WTC11 (cell line): ENCODE measurements around the gene MAN1B1. TPM values are rescaled to one million over a fixed set of nuclear protein-coding genes. Genes with fewer than 3 reads are reported as not detected.
A peak's percentile ranks its signal among the peaks of the same experiment; 100 is the strongest.

ENCODE experiments used
- ATAC-seq: fragments of 200-7000 bp; cut with Tn5 transposase; 2 replicates; pipeline ENCODE4 v1.10.0; 2021; ENCODE audit warnings: mild to moderate bottlenecking, moderate library complexity
- CTCF ChIA-PET: fragments of 300-600 bp; sonication (Branson Sonifier 250); formaldehyde crosslinking; loops from one replicate; lab custom pipeline; 2021; ENCODE audit warnings: antibody characterized with exemption; lab: Charles Lee
- POLR2A ChIA-PET: fragments of 350-600 bp; sonication (Branson Sonifier 250); formaldehyde crosslinking; loops from one replicate; lab custom pipeline; 2021; ENCODE audit warnings: antibody characterized with exemption; lab: Charles Lee
- DNase-seq: peaks from one replicate; pipeline ENCODE4 v3.0.0; 2021; ENCODE audit warnings: low spot score
- H3K27ac Mint-ChIP-seq: 2 replicates; pipeline ENCODE4 v1.8.0; 2021; ENCODE audit warnings: mixed read lengths
- H3K27me3 Mint-ChIP-seq: 2 replicates; pipeline ENCODE4 v1.8.0; 2021; ENCODE audit warnings: low read depth, mild to moderate bottlenecking, moderate library complexity, mixed read lengths
- H3K36me3 Mint-ChIP-seq: 2 replicates; pipeline ENCODE4 v1.8.0; 2021; ENCODE audit warnings: mixed read lengths
- H3K4me1 Mint-ChIP-seq: 2 replicates; pipeline ENCODE4 v1.8.0; 2022; ENCODE audit warnings: mixed read lengths
- H3K4me3 Mint-ChIP-seq: 2 replicates; pipeline ENCODE4 v1.8.0; 2021; ENCODE audit warnings: mild to moderate bottlenecking, moderate library complexity, mixed read lengths
- H3K9me3 Mint-ChIP-seq: 2 replicates; pipeline ENCODE4 v1.8.0; 2021; ENCODE audit warnings: mixed read lengths
- ATF2 ChIP-seq: sonication (generic); formaldehyde crosslinking; IDR thresholded peaks from 2 replicates; pipeline ENCODE4 v1.8.1; 2022; ENCODE audit warnings: low read depth, missing genetic modification reagents, borderline replicate concordance
- ATF6 ChIP-seq: sonication (generic); formaldehyde crosslinking; IDR thresholded peaks from 2 replicates; pipeline ENCODE4 v1.8.1; 2023; ENCODE audit warnings: mild to moderate bottlenecking, missing genetic modification reagents
- E2F4 ChIP-seq: sonication (generic); formaldehyde crosslinking; IDR thresholded peaks from 2 replicates; pipeline ENCODE4 v1.8.1; 2022; ENCODE audit warnings: low read depth, mild to moderate bottlenecking, moderate library complexity, missing genetic modification reagents, borderline replicate concordance
- ESRRA ChIP-seq: sonication (generic); formaldehyde crosslinking; IDR thresholded peaks from 2 replicates; pipeline ENCODE4 v1.8.1; 2022; ENCODE audit warnings: mild to moderate bottlenecking, missing genetic modification reagents, borderline replicate concordance
- FOXK1 ChIP-seq: sonication (generic); formaldehyde crosslinking; IDR thresholded peaks from 2 replicates; pipeline ENCODE4 v1.8.0; 2022; ENCODE audit warnings: mild to moderate bottlenecking, moderate library complexity, missing genetic modification reagents
- GTF2I ChIP-seq: fragments of 250-450 bp; sonication (Bioruptor Pico); conservative IDR thresholded peaks from 2 replicates; pipeline ENCODE4 v1.4.0; 2021; ENCODE audit warnings: mild to moderate bottlenecking
- MAX ChIP-seq: sonication (generic); formaldehyde crosslinking; IDR thresholded peaks from 2 replicates; pipeline ENCODE4 v1.8.0; 2022; ENCODE audit warnings: mild to moderate bottlenecking, missing genetic modification reagents
- NFATC4 ChIP-seq: fragments of 250-450 bp; sonication (Bioruptor Pico); IDR thresholded peaks from 2 replicates; pipeline ENCODE4 v1.9.0; 2021; ENCODE audit warnings: mild to moderate bottlenecking
- NFE2L1 ChIP-seq: sonication (generic); formaldehyde crosslinking; IDR thresholded peaks from 2 replicates; pipeline ENCODE4 v1.8.1; 2023; ENCODE audit warnings: missing genetic modification reagents
- NR1H2 ChIP-seq: sonication (generic); formaldehyde crosslinking; IDR thresholded peaks from 2 replicates; pipeline ENCODE4 v1.9.0; 2021; ENCODE audit warnings: mild to moderate bottlenecking, moderate library complexity, missing genetic modification reagents
- NR3C1 ChIP-seq: sonication (generic); formaldehyde crosslinking; conservative IDR thresholded peaks from 2 replicates; pipeline ENCODE4 v1.8.1; 2023; ENCODE audit warnings: low read depth, mild to moderate bottlenecking, missing genetic modification reagents
- SMAD3 ChIP-seq: sonication (generic); formaldehyde crosslinking; IDR thresholded peaks from 2 replicates; pipeline ENCODE4 v1.8.0; 2022; ENCODE audit warnings: missing genetic modification reagents, mild to moderate bottlenecking, borderline replicate concordance
- ZBTB43 ChIP-seq: sonication (generic); formaldehyde crosslinking; IDR thresholded peaks from 2 replicates; pipeline ENCODE4 v1.8.1; 2023; ENCODE audit warnings: mild to moderate bottlenecking, missing genetic modification reagents
- ZNF423 ChIP-seq: fragments of 250-450 bp; sonication (Bioruptor Pico); IDR thresholded peaks from 2 replicates; pipeline ENCODE4 v2.1.2; 2022; ENCODE audit warnings: mild to moderate bottlenecking, moderate library complexity
- ZNF425 ChIP-seq: fragments of 250-450 bp; sonication (Bioruptor Pico); conservative IDR thresholded peaks from 2 replicates; pipeline ENCODE4 v1.9.0; 2021; ENCODE audit warnings: mild to moderate bottlenecking
- ZNF512 ChIP-seq: sonication (generic); formaldehyde crosslinking; IDR thresholded peaks from 2 replicates; pipeline ENCODE4 v1.8.1; 2022; ENCODE audit warnings: missing genetic modification reagents, borderline replicate concordance
- ZNF532 ChIP-seq: fragments of 250-450 bp; sonication (Bioruptor Pico); IDR thresholded peaks from 2 replicates; pipeline ENCODE4 v1.9.0; 2021; ENCODE audit warnings: mild to moderate bottlenecking, borderline replicate concordance
- total RNA-seq: library from RNA; stranded (reverse); gene quantifications from 3 replicates; pipeline ENCODE4 v1.2.3, GENCODE V29; 2021

Gene MAN1B1
- total RNA-seq, 1 experiment from 2014 or later, result 57.1 TPM

- no peak for TF ChIP-seq ZBTB43 (CRISPR knock-in tag)
- no peak for TF ChIP-seq E2F4 (CRISPR knock-in tag)
- TF ChIP-seq ESRRA (CRISPR knock-in tag), result no peak
- TF ChIP-seq FOXK1 (CRISPR knock-in tag), result no peak
- no peak for TF ChIP-seq SMAD3
- TF ChIP-seq GTF2I (CRISPR knock-in tag), result no peak
- TF ChIP-seq ZNF423 (CRISPR knock-in tag), result no peak
Observed at GRCh38 chr9:137128862-137129455, 42.2 kb downstream of the MAN1B1 start (continued).

GRCh38 chr9:137129456-137130175 is 42.8 kb downstream of the MAN1B1 start:
- ATAC-seq, result peak; percentile 96
- no peaks in the 10 kb centered on the region for H3K9me3 Mint-ChIP-seq
- no peak for TF ChIP-seq E2F4 (CRISPR knock-in tag)
- no peak for TF ChIP-seq NR1H2 (CRISPR knock-in tag)
- TF ChIP-seq ATF6 (CRISPR knock-in tag), result no peak
- no peak for TF ChIP-seq ZNF512 (CRISPR knock-in tag)
- TF ChIP-seq ZNF532 (CRISPR knock-in tag), result no peak
- no peak for TF ChIP-seq ATF2
- TF ChIP-seq NFATC4 (CRISPR knock-in tag), result no peak
- no peak for TF ChIP-seq ZNF425 (CRISPR knock-in tag)
- TF ChIP-seq NFE2L1 (CRISPR knock-in tag), result peak; percentile 74; the same call in 1 of the 2 replicates
- TF ChIP-seq NR3C1 (CRISPR knock-in tag), result no peak
- peak; percentile 75 for TF ChIP-seq MAX

More at GRCh38 chr9:137129456-137130175, 42.8 kb downstream of the MAN1B1 start:
- peak; percentile 87 for DNase-seq
- Mint-ChIP-seq H3K27ac (no peak overlapping the region), H3K4me3 (peak overlapping the region; percentile 78), H3K27me3 (peaks cover 23% of the 10 kb centered on the region), H3K36me3 (no peaks in the 10 kb centered on the region), H3K4me1 (peaks cover 14% of the 10 kb centered on the region)
- ChIA-PET POLR2A (interaction anchor here (1.0 to 1.6 kb wide), 8 partner anchors 9 to 519 kb away, joined by 3 to 9 read pairs (median 6); partner anchors contain the start of genes GRIN1, MAN1B1, TPRN and TUBB4B), CTCF (interaction anchor here (0.7 to 3.1 kb wide), 29 partner anchors 8 to 185 kb away, joined by 3 to 31 read pairs (median 7); partner anchors contain the start of genes ANAPC2, CYSRT1, DPP7 and FBXW5)
